Stimulated activated CD4-positive, alpha-beta T cell treated with anti-CD3 and anti-CD28 coated beads, Interleukin-4, amount 100 ng/mL, for 1 hour (primary cell): ENCODE measurements around the gene MAML3.

Experiments
- DNase-seq: peaks from one replicate; pipeline ENCODE4 v3.0.0-alpha.2; 2020

MAML3 gene

GRCh38 chr4:139853309-139853708 lies 300.7 kb downstream of the MAML3 start:
- no peak for DNase-seq

- DNase-seq = no peak
Observed at GRCh38 chr4:139852612-139853269, 301.2 kb downstream of the MAML3 start.

GRCh38 chr4:139851639-139852038 lies 302.3 kb downstream of the MAML3 start:
- DNase-seq = no peak

GRCh38 chr4:139851133-139851532 lies 302.9 kb downstream of the MAML3 start:
- no peak for DNase-seq

GRCh38 chr4:139849219-139849618 lies 304.8 kb downstream of the MAML3 start:
- DNase-seq = no peak

GRCh38 chr4:139848028-139848427 lies 306.0 kb downstream of the MAML3 start:
- DNase-seq = no peak

- DNase-seq = no peak
Observed at GRCh38 chr4:139847602-139848001, 306.4 kb downstream of the MAML3 start.

- no peak for DNase-seq
Observed at GRCh38 chr4:139846766-139847165, 307.2 kb downstream of the MAML3 start.

- DNase-seq = no peak
Observed at GRCh38 chr4:139845453-139846093, 308.4 kb downstream of the MAML3 start.

GRCh38 chr4:139844459-139845036 lies 309.4 kb downstream of the MAML3 start:
- no peak for DNase-seq

GRCh38 chr4:139844057-139844456 lies 309.9 kb downstream of the MAML3 start:
- DNase-seq = no peak

GRCh38 chr4:139843641-139844040 lies 310.3 kb downstream of the MAML3 start:
- no peak for DNase-seq

GRCh38 chr4:139841464-139842195 lies 312.4 kb downstream of the MAML3 start:
- no peak for DNase-seq

GRCh38 chr4:139840773-139841172 lies 313.2 kb downstream of the MAML3 start:
- no peak for DNase-seq

- DNase-seq = no peak
Observed at GRCh38 chr4:139839403-139840031, 314.5 kb downstream of the MAML3 start.

GRCh38 chr4:139838811-139839210 lies 315.2 kb downstream of the MAML3 start:
- no peak for DNase-seq

- DNase-seq = no peak
Observed at GRCh38 chr4:139834981-139835391, 319.0 kb downstream of the MAML3 start.

- no peak for DNase-seq
Observed at GRCh38 chr4:139834226-139834662, 319.7 kb downstream of the MAML3 start.

GRCh38 chr4:139833151-139833910 lies 320.7 kb downstream of the MAML3 start:
- DNase-seq = no peak

- no peak for DNase-seq
Observed at GRCh38 chr4:139828966-139829664, 324.9 kb downstream of the MAML3 start.

- DNase-seq = no peak
Observed at GRCh38 chr4:139826426-139826825, 327.6 kb downstream of the MAML3 start.

GRCh38 chr4:139825523-139826014 lies 328.4 kb downstream of the MAML3 start:
- no peak for DNase-seq
